ENCODE results near the gene RXRA. TPM values are rescaled to one million over a fixed set of nuclear protein-coding genes. Genes with fewer than 3 reads are reported as not detected.

RXRA gene
- 4.3 and 5.7 TPM in 2 replicates for polyA plus RNA-seq (2014; cell fraction: cytosol; rRNA removed)
- polyA plus RNA-seq (2014; cell fraction: nucleus; rRNA removed) = 3.2 and 3.3 TPM in 2 replicates

GRCh38 chr9:134325813-134326723 lies at the start of gene RXRA:
RXRA (plus strand) TSS chr9:134326455; CDS start chr9:134326632, 177 bp downstream.
- peak; percentile 49 for DNase-seq (ENCODE audit: low spot score)

DNA sequence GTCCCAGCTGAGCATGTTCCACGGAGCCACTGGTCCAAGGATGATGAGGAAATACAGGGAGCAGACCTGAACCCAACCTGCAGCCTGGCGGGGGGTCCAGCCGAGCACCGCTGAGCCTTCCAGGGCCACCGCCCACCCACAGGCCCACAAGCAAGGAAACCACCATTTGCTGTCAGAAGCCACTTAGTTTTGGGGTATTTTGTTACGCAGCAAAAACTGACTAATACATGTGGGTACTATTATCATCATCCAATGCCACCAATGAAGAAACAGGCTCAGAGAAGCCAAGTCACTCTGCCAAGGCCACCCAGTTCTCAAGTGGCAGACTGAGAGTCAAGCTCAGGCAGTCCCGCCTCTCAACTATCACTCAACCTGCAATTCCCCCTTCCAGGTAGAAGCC lies 48.0 kb upstream of the RXRA start:
- no peak for DNase-seq (ENCODE audit: low spot score)

DNA sequence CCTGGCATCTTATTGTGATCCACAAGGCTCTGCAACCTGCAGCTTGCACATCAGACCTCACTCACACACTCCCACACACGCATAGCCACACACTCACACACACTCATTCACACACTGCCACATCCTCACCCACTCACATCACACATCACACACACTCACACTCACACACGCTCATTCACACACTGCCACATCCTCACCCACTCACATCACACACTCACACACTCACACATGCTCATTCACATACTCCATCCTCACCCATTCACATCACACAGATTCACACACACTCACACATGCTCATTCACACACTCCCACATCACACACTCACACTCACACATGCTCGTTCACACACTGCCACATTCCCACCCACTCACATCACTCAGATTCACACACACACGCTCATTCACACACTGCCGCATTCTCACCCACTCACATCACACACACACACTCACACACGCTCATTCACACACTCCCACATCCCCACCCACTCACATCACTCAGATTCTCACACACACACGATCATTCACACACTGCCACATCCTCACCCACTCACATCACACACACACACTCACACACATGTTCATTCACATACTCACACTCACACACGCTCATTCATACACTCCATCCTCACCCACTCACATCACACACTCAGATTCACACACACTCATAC lies 47.1 kb upstream of the RXRA start:
- DNase-seq (ENCODE audit: low spot score) = no peak

DNA sequence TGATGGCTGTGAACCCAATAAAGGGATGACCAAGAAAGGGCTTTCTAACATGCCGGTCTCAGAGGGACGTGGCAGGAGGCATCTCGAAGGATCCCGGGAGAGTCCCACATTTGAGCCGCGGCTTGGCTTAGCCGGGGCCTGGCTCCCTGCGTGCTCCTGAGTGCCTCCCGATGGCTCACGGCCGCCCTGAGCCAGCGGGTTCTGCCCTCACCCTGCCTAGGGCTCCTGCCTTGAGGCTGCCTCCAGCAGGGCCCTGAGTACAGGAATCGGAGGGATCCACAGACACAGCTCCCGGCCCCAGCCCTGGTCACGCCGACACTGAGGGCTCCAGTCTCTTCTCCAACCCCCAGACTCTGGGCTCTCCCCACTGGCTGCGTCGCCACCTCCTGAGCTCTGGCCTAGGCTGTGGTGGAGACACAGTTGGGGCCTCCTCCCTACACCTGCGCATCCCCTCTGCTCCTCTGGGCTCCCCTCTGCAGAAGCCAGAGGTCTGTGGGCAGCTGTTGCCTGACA lies 44.1 kb upstream of the RXRA start:
- DNase-seq (ENCODE audit: low spot score) = no peak

DNA sequence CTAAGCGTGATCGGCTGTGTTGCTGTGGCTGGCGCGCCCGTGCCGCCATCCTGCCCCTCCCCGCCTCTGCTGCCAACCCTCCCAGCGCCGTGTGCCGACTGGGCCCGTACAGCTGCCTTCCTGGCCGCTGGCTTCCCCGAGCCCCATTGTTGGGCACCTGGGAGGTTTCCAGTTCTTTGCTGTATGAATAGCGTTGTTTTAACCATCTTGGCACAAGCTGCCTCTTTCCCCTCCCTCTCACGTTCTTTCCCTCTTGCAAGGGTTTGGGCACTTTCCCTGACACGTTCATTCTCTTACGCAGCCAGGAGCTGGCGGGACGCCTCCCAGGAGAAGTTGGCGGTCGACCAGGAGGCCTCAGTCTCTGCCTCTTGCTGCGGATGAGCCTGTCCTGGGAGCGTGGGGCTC lies 43.1 kb upstream of the RXRA start:
- no peak for DNase-seq (ENCODE audit: low spot score)

DNA sequence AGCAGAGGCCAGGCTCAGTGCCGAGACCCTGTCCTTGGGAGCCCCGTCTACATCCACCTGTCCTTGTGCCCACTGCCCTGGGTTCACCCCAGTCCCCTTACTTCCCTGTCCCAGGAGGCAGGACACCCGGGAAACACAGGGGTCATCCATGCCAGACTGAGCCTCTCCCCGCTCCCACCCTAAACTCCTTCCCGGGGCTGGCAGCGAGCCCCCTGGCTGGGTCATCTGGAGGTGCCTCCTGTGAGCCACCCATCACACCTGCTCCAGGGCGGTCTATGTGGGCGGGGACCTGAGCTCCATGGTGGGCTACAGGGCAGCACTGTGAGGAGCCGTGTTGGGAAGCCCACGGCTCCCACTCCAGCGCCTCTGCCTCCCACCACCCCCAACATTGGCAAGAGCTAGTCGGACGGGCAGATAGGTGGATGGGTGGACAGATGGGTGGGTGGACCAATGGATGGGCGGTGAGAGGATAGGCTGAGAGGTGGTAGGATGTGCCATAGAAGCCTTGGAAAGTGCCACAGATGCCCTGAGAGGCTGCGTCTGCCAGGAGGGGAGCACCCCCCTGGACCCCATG lies 42.5 kb upstream of the RXRA start:
- DNase-seq (ENCODE audit: low spot score) = no peak

DNA sequence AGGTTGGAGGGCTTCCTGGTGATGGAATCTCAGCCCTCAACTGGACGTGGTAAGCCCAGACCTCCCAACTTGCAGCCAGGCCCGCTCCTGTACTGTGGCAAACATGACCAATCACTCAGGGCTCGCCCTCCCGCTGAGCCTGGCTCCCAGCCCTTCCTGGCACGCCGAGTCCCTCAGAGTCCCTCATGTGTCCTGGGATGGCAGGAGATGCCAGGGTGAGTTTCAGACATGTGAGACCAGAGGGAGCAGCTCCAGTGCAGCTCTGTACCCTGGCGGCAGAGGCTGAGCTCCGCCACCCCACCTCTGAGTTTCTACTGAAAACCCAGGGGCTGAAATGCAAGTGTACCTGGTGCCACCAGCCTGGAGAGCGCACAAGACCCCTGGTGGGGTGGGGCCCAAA lies 42.0 kb upstream of the RXRA start:
- DNase-seq (ENCODE audit: low spot score) = no peak

GRCh38 chr9:134284741-134285140 lies 41.5 kb upstream of the RXRA start:
- DNase-seq (ENCODE audit: low spot score) = no peak

DNA sequence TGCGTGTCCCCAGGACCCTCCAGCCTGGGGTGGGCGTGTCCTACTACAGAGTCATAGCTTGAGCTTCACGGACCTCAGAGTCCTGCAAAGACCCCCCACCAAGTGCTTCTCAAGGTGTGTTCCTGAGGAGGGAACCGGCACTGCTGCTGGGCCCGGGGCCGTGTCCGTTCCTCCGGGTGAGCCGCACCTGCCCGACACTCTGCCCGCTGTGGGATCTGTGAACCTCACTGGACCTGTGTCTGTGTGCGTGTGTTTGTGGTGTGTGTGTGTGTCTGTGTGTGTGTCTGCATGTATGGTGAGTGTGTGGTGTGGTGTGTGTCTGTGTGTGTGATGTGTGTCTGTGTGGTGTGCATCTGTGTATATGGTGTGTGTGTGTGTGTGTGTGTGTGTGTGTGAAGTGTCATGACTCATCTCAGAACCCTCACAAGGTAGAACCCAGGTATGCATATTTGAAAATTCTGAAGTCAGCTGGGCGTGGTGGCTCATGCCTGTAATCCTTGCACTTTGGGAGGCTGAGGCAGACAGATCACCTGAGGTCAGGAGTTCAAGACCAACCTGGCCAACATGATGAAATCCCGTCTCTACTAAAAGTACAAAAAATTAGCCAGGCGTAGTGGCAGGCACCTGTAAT lies 40.9 kb upstream of the RXRA start:
- no peak for DNase-seq (ENCODE audit: low spot score)

GRCh38 chr9:134286471-134287245 lies 39.6 kb upstream of the RXRA start:
- no peak for DNase-seq (ENCODE audit: low spot score)

- DNase-seq (ENCODE audit: low spot score) = peak; percentile 18
Measured at GRCh38 chr9:134287591-134288491, 38.4 kb upstream of the RXRA start.

DNA sequence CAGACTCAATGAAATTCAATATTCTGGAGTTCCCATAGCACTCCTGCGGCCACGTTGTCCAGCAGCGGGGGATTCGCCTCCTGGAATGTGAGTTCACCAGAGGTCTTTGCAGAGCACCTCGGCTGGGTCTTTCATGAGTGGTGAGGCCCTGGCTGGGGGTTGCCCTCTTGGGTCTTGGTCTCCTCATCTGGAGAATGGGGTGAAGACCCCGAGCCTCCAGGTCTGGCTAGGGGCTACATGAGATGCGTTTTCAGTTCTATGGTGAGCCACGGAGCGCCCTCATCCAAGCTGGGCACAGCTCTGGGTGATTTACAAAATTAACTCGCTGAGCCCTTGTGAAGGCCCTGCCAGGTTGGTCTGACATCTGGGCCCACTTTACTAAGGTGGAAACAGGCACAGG lies 37.5 kb upstream of the RXRA start:
- no peak for DNase-seq (ENCODE audit: low spot score)

- DNase-seq (ENCODE audit: low spot score) = no peak
Measured at GRCh38 chr9:134289241-134289875, 36.9 kb upstream of the RXRA start.

DNA sequence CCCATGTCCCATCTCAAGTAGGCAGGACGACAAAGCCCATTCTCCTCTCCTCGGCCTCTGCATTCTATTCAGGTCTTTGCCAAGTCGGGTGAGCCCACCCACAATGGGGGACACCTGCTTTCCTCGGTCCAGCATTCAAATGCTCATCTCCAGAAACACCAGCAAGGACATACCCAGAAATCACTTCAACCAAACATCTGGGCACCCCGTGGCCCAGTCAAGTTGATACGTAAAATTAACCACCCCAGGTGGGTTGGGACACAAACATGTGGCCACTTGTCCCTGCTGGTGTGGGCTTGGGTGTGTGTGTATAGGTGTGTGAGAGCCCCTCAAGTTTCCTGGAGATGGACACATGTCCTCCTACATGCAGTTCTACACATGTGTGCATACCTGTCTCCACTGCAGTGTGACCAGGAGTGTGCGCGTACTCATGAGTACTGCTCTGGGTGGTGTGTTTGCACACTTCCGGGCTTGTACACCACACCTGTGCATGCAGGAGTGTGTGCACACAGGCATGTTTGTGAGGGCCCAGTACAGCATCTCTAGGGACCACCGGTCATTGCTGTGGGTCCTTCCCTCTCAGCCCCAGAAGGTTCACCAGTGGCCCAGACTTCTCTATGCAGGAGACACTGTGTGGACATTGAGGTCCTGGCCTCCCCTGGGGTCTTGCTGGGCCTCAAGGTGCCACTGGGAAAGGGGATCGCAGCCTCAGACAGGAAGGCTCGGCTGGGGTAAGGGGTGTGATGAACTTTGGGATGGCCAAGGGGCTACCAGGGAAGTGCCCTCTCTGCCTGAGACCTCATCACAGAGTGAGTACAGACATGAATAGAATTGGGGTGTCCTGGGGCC lies 35.4 kb upstream of the RXRA start:
- no peak for DNase-seq (ENCODE audit: low spot score)

DNA sequence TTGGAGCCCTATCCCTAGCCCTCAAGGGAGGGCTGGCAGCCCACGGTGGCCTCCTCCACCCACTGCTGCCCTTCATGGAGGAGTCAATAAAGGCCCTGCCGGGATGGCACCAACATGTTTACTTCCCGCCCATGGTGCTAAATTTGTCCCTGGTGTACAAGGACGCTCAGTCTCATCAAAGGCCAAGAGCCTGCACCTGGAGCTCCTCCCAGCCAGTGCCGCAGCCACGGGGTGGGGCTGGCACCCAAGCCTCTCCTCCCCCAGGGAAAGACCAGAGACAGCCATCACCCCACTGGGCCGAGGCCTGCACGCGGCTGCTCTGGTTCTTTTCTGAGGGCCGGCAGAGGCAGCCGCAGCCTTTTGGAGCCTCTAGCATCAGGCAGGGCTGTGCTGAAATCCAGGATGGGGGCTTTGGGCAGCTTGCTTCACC lies 34.8 kb upstream of the RXRA start:
- DNase-seq (ENCODE audit: low spot score) = no peak

DNA sequence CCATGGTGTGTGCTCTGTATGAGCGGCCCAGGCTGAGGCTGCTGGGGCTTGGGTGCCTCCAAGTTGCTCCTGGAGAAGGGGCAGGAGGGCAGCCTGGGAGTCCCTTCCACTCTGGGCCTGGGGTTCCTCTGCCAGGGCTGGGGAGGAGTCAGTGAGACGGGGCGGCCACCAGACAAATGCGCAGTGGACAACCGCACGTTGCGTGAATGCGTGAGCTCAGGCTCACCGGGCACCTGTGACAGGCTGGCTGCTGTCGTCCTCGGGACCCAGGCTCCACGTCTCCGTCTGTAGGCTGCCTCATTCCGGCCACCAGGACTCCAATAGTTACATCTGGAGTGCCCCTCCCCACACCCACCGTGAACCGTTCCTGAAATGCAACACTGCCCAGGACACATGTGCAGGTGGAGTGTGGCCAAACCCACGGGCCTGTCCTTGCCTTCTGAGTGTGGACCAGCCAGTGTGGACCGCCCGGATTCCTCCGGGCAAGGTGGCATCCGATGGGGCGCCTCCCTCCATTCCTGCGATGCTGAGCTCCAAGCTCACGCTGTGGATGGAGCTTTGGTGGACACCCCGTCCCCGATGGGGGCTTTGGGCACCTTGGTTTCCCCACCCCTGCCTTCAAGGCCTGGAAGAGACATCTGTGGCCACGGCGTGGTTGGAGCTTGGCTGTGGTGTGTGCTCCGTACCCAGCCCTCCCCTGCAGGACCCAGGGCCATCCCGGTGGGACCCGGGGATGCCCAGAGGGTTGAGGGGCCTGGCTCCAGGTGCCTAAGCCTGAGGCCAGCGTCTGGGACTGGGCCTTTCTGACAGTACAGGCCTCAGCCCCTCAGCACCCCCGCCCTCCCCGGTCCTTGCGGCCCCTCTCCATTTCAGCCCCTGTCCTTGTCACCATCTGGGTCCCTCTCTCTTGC lies 34.0 kb upstream of the RXRA start:
- no peak for DNase-seq (ENCODE audit: low spot score)

- DNase-seq (ENCODE audit: low spot score) = no peak
Measured at GRCh38 chr9:134293031-134293521, 33.2 kb upstream of the RXRA start.

Measured in SK-N-DZ (cell line).